AG04449 (cell line): ENCODE results near the gene FIG4.

Experiments
- CTCF ChIA-PET: fragments of 350-600 bp; formaldehyde crosslinking; extraction: SDS; loops from one replicate; lab custom pipeline; 2021; ENCODE audit warnings: antibody characterized with exemption; lab: Yijun Ruan, JAX
- POLR2A ChIA-PET: fragments of 400-600, 350-600 bp; formaldehyde crosslinking; extraction: SDS; loops from one replicate; lab custom pipeline; 2020; ENCODE audit warnings: antibody characterized with exemption, inconsistent platforms; lab: Yijun Ruan, JAX
- DNase-seq: peaks from one replicate; pipeline ENCODE4 v3.0.0-alpha.2; 2010; ENCODE audit warnings: low read depth, low spot score
- H3K4me3 ChIP-seq: 2 replicates; pipeline ENCODE4 v1.5.1; 2011; ENCODE audit warnings: low read depth, mild to moderate bottlenecking, control low read depth, low read length
- TF ChIP-seq, protein P1 (sequence below): IDR thresholded peaks from one replicate; pipeline ENCODE4 v1.5.1; 2011; ENCODE audit warnings: mild to moderate bottlenecking, moderate library complexity, low read length, control low read depth, inconsistent platforms; ENCODE audit not compliant: insufficient read depth; ENCODE audit errors: missing control alignments

FIG4 gene

GRCh38 chr6:109870089-109870410 is 179.0 kb downstream of the FIG4 start:
- DNase-seq, result no peak
- TF ChIP-seq, protein P1, sequence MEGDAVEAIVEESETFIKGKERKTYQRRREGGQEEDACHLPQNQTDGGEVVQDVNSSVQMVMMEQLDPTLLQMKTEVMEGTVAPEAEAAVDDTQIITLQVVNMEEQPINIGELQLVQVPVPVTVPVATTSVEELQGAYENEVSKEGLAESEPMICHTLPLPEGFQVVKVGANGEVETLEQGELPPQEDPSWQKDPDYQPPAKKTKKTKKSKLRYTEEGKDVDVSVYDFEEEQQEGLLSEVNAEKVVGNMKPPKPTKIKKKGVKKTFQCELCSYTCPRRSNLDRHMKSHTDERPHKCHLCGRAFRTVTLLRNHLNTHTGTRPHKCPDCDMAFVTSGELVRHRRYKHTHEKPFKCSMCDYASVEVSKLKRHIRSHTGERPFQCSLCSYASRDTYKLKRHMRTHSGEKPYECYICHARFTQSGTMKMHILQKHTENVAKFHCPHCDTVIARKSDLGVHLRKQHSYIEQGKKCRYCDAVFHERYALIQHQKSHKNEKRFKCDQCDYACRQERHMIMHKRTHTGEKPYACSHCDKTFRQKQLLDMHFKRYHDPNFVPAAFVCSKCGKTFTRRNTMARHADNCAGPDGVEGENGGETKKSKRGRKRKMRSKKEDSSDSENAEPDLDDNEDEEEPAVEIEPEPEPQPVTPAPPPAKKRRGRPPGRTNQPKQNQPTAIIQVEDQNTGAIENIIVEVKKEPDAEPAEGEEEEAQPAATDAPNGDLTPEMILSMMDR, result no peak
- ChIA-PET CTCF (no interaction called here), POLR2A (no interaction called here)
- H3K4me3 ChIP-seq, result no peak overlapping the region

- no peak overlapping the region for H3K4me3 ChIP-seq
- ChIA-PET CTCF (no interaction called here), POLR2A (no interaction called here)
- no peak for DNase-seq
- TF ChIP-seq, protein P1, result no peak
Observed at GRCh38 chr6:109872549-109872948, 181.5 kb downstream of the FIG4 start.

- no peak overlapping the region for H3K4me3 ChIP-seq
- no peak for DNase-seq
- CTCF ChIA-PET, result no interaction called here
- TF ChIP-seq, protein P1, result no peak
- POLR2A ChIA-PET, result no interaction called here
Observed at GRCh38 chr6:109872968-109873545, 182.0 kb downstream of the FIG4 start.

DNA sequence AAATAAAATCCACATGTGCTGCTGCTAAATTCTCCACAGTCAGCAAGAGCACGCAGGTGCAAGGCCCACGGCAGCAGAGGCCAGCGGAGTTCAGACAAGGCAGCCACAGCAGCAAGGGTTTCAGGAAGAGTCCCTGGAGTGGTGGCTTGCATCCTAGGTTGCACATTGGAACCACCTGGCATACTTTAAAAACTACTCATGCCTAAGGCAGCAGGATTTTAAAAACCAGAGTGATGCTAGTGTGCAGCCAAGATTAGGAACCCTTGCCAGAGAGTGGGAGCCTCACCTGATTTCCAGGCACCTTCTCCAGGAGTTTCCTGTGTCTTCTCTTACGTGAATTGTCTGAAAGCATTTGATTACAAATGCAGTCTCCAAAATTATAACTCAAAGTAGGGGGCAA is 183.0 kb downstream of the FIG4 start:
- no peak overlapping the region for H3K4me3 ChIP-seq
- no peak for DNase-seq
- POLR2A ChIA-PET, result no interaction called here
- TF ChIP-seq, protein P1, result no peak
- CTCF ChIA-PET, result no interaction called here

GRCh38 chr6:109874621-109875020 is 183.5 kb downstream of the FIG4 start:
- H3K4me3 ChIP-seq, result no peak overlapping the region
- DNase-seq, result no peak
- TF ChIP-seq, protein P1, result no peak
- ChIA-PET POLR2A (no interaction called here), CTCF (interaction anchor here (1.2 kb wide), 1 partner anchor 10 kb away, joined by 3 read pairs; no protein-coding TSS in a partner anchor)
